SK-N-MC (cell line): ENCODE results near the gene GAST.
"Not testable (repeated sequence)": the region's sequence is repeated elsewhere in the genome, so short reads cannot be mapped to it uniquely, and the experiment has no call there.

ENCODE experiments used
- DNase-seq: peaks from one replicate; pipeline ENCODE4 v3.0.0-alpha.2; 2011; ENCODE audit warnings: low read depth, low spot score
- H3K27ac ChIP-seq: fragments of 200-600 bp; sonication (generic); 2 replicates; pipeline ENCODE4 v1.5.1; 2016; ENCODE audit warnings: mixed run types
- H3K36me3 ChIP-seq: fragments of 200-600 bp; sonication (generic); 2 replicates; pipeline ENCODE4 v1.6.1; 2017; ENCODE audit warnings: antibody characterized with exemption, low read length, mixed read lengths; ENCODE audit not compliant: insufficient read depth
- H3K4me3 ChIP-seq: fragments of 200-600 bp; sonication (generic); 2 replicates; pipeline ENCODE4 v1.5.1; 2016
- H3K9ac ChIP-seq: fragments of 200-600 bp; sonication (generic); 2 replicates; pipeline ENCODE4 v1.8.0; 2017; ENCODE audit warnings: mixed run types, mixed read lengths; ENCODE audit not compliant: insufficient read length
- H3K9me3 ChIP-seq: fragments of 200-600 bp; sonication (generic); 2 replicates; pipeline ENCODE4 v1.6.1; 2017; ENCODE audit warnings: low read depth, mild to moderate bottlenecking, antibody characterized with exemption, low read length, moderate library complexity, mixed read lengths
- EZH2 ChIP-seq: fragments of 200-600 bp; sonication (generic); IDR thresholded peaks from one replicate; pipeline ENCODE4 v1.6.1; 2017; ENCODE audit warnings: antibody characterized with exemption
- FOXP2 ChIP-seq: optimal IDR thresholded peaks from 2 replicates; pipeline ENCODE3; 2011; ENCODE audit warnings: mild to moderate bottlenecking, moderate library complexity; ENCODE audit not compliant: insufficient read depth; ENCODE audit errors: extremely low read length, control extremely low read depth
- POLR2AphosphoS5 ChIP-seq: IDR thresholded peaks from 2 replicates; pipeline ENCODE4 v1.6.1; 2012; ENCODE audit warnings: mild to moderate bottlenecking, low read depth, low read length, borderline replicate concordance

The GAST gene

GRCh38 chr17:41695954-41696757 lies 16.0 kb upstream of the GAST start:
- no peak for TF ChIP-seq FOXP2
- peak; percentile 36; the same call in 1 of the 2 replicates for TF ChIP-seq POLR2AphosphoS5
- H3K9ac ChIP-seq: no peak overlapping the region
- peaks cover 32% of the 10 kb centered on the region for H3K36me3 ChIP-seq
- peak overlapping the region; percentile 34; the same call in 1 of the 2 replicates for H3K27ac ChIP-seq
- no peaks in the 10 kb centered on the region for H3K9me3 ChIP-seq
- no peak for DNase-seq
- H3K4me3 ChIP-seq: no peak overlapping the region

GRCh38 chr17:41697122-41697962 lies 14.8 kb upstream of the GAST start:
- Histone ChIP-seq H3K9me3 (no peaks in the 10 kb centered on the region), H3K9ac (no peak overlapping the region), H3K27ac (no peak overlapping the region), H3K4me3 (no peak overlapping the region), H3K36me3 (peaks cover 21% of the 10 kb centered on the region)
- TF ChIP-seq EZH2: no peak
- DNase-seq: no peak

- H3K4me3 ChIP-seq, DNase-seq, H3K36me3 ChIP-seq, H3K27ac ChIP-seq, H3K9ac ChIP-seq, H3K9me3 ChIP-seq: not testable (repeated sequence)
Measured at GRCh38 chr17:41700843-41701242, 11.3 kb upstream of the GAST start.

- Histone ChIP-seq H3K27ac (no peak overlapping the region), H3K4me3 (no peak overlapping the region), H3K36me3 (no peaks in the 10 kb centered on the region), H3K9me3 (no peaks in the 10 kb centered on the region), H3K9ac (no peak overlapping the region)
- TF ChIP-seq POLR2AphosphoS5 (no peak), FOXP2 (no peak), EZH2 (no peak)
- DNase-seq: no peak
Measured at GRCh38 chr17:41702712-41703111, 9.4 kb upstream of the GAST start.

GRCh38 chr17:41705271-41705991 lies 6.7 kb upstream of the GAST start:
- no peaks in the 10 kb centered on the region for H3K9me3 ChIP-seq
- no peak overlapping the region for H3K4me3 ChIP-seq
- no peaks in the 10 kb centered on the region for H3K36me3 ChIP-seq
- no peak overlapping the region for H3K9ac ChIP-seq
- no peak overlapping the region for H3K27ac ChIP-seq
- no peak for TF ChIP-seq POLR2AphosphoS5
- no peak for TF ChIP-seq EZH2
- no peak for TF ChIP-seq FOXP2
- DNase-seq: no peak

- DNase-seq: no peak
- no peak overlapping the region for H3K4me3 ChIP-seq
- TF ChIP-seq FOXP2 (no peak), EZH2 (no peak), POLR2AphosphoS5 (no peak)
- H3K36me3 ChIP-seq: no peaks in the 10 kb centered on the region
- H3K9ac ChIP-seq: no peak overlapping the region
- H3K9me3 ChIP-seq: no peaks in the 10 kb centered on the region
- no peak overlapping the region for H3K27ac ChIP-seq
Measured at GRCh38 chr17:41707803-41708669, 4.1 kb upstream of the GAST start.

- DNase-seq: no peak
Measured at GRCh38 chr17:41710472-41711090, 1.6 kb upstream of the GAST start.

More at GRCh38 chr17:41710472-41711090, 1.6 kb upstream of the GAST start:
- H3K36me3 ChIP-seq: no peaks in the 10 kb centered on the region
- TF ChIP-seq EZH2: no peak
- TF ChIP-seq FOXP2: no peak
- TF ChIP-seq POLR2AphosphoS5: no peak
- H3K4me3 ChIP-seq: no peak overlapping the region
- H3K27ac ChIP-seq: no peak overlapping the region
- no peaks in the 10 kb centered on the region for H3K9me3 ChIP-seq
- no peak overlapping the region for H3K9ac ChIP-seq
